ENCODE results near the gene NOS1AP.

DNA sequence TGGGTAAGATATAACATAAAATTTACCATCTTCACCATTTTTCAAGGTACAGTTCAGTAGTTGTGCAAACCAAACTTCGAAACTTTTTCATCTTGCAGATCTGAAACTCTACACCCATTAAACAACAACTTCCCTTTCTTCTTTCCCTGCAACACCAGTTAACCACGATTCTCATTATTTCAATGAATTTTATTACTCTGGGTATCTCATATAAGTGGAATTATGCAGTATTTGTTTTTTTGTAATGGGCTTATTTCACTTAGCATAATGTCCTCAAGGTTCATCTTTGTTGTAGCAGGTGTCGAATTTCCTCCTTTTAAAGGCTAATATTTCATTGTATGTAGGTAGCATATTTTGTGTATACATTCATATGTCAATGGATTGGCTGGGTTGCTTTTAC is 161.0 kb downstream of the NOS1AP start:
- TF ChIP-seq, protein P1, sequence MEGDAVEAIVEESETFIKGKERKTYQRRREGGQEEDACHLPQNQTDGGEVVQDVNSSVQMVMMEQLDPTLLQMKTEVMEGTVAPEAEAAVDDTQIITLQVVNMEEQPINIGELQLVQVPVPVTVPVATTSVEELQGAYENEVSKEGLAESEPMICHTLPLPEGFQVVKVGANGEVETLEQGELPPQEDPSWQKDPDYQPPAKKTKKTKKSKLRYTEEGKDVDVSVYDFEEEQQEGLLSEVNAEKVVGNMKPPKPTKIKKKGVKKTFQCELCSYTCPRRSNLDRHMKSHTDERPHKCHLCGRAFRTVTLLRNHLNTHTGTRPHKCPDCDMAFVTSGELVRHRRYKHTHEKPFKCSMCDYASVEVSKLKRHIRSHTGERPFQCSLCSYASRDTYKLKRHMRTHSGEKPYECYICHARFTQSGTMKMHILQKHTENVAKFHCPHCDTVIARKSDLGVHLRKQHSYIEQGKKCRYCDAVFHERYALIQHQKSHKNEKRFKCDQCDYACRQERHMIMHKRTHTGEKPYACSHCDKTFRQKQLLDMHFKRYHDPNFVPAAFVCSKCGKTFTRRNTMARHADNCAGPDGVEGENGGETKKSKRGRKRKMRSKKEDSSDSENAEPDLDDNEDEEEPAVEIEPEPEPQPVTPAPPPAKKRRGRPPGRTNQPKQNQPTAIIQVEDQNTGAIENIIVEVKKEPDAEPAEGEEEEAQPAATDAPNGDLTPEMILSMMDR (IDR thresholded peaks at IDR 0.05; ENCODE audit: low read depth, low read length, poor library complexity, severe bottlenecking), result no peak
- TF ChIP-seq EZH2phosphoT487 (IDR thresholded peaks at IDR 0.05; ENCODE audit: borderline replicate concordance, low read length), result no peak

Data from DOHH2 (cell line).